Mesothelial cell of epicardium (in vitro differentiated cells): ENCODE data around the gene TMEM120B. TPM values are rescaled to one million over a fixed set of nuclear protein-coding genes. Genes with fewer than 3 reads are reported as not detected.

ENCODE experiments used
- DNase-seq, 2 experiments: peaks; one replicate each; pipeline ENCODE4 v3.0.0; 2021; ENCODE audit warnings: low spot score in 2 of 2; ENCODE audit not compliant: unreplicated experiment in 2 of 2
- H3K27ac Mint-ChIP-seq: 2 replicates; pipeline ENCODE4 v1.8.0; 2021; ENCODE audit warnings: mixed read lengths
- H3K27me3 Mint-ChIP-seq: 2 replicates; pipeline ENCODE4 v1.8.0; 2021; ENCODE audit warnings: low read depth, mixed read lengths
- H3K36me3 Mint-ChIP-seq: 2 replicates; pipeline ENCODE4 v1.8.0; 2021; ENCODE audit warnings: mixed read lengths
- H3K4me1 Mint-ChIP-seq: 2 replicates; pipeline ENCODE4 v1.8.0; 2021; ENCODE audit warnings: mixed read lengths
- H3K4me3 Mint-ChIP-seq: 2 replicates; pipeline ENCODE4 v1.8.0; 2021; ENCODE audit warnings: mild to moderate bottlenecking, moderate library complexity, mixed read lengths
- H3K9me3 Mint-ChIP-seq: 2 replicates; pipeline ENCODE4 v1.8.0; 2021; ENCODE audit warnings: mixed read lengths
- total RNA-seq: library from RNA; stranded (reverse); gene quantifications from 3 replicates; pipeline ENCODE4 v1.2.1, GENCODE V29; 2021
- TF ChIP-seq, protein P1 (sequence below): fragments of 200-600 bp; sonication (generic); IDR thresholded peaks from one replicate; pipeline ENCODE4 v1.5.0; 2021; ENCODE audit warnings: antibody characterized with exemption; ENCODE audit not compliant: unreplicated experiment

Gene TMEM120B
- total RNA-seq, 1 donor from 2014 or later: 22.4 TPM

DNA sequence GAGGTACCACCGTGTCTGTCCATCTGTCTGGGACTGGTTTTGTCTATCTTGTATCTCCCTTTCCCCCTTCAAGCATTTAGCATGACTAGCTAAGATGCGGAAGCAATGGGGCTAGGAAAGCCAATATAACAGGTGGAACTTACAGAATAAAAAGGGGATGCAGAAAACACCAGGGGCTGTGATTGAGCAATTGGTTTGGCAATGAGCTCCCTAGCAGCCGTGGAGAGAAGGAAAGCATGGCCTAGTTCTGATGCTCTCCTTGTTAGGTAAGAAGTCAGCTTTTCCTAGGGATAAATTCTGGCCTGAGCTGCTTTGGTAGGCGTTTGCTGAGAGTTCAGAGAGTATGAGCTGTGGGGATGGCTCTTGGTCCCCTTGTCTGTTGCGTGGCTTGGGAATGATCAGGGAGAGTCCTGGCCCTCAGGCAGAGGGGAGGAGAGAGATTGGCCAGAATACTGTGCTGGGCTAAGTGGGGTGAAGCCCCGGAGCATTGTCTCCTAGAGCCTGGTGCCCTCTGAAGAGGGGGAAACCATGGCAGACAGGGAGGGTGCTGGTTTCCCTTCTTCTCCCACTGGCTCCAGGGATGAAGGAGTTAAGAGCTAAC lies 98.4 kb downstream of the TMEM120B start:
- H3K27ac Mint-ChIP-seq: peak overlapping the region; percentile 20
- H3K9me3 Mint-ChIP-seq: no peaks in the 10 kb centered on the region

DNA sequence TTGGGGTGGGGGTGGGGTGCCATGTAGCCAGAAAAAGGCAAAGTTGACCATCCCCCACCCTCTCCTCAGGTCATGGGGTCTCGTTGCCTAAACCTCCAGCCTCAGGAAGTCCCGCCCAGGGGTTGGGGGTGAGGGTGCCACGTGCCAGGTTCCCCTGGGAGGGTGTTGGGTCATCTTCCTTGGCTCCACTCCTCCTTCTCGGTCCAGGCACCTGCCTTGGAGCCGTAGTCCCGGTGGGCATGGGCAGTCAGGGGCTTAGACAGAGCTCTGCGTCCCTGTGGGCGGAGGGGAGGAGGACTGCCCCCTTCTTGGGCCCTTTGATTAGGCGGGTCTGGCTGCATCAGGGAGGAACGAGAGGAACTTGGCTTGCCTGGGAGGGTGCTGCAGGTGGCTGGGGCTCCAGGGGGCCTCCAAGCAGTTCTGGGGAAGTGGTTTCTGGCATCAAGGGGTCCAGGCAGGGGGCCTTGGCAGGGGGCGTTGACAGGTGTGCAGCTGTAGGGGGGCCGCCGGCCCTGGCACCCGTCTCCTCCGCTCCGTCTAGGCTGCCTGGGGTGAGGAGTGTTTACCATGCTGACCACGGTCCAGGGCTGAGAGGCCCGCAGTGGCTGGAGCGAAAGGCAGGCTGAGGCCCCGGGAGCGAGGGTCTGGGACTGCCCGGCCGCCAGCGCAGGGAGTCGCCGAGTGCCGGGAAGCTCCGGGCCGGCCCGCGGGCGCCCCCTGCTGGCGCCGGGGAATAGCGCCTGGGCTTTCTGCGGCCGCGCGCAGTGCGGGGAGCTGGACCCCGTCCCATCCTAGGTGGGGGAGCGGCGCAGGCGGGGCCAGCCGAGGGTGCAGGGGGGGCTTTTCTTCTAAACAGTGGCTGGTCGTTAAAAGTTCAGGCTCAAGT lies 99.1 kb downstream of the TMEM120B start:
- Mint-ChIP-seq H3K27ac (peak overlapping the region; percentile 87), H3K4me1 (peaks cover 28% of the 10 kb centered on the region), H3K4me3 (peak overlapping the region; percentile 78), H3K27me3 (no peaks in the 10 kb centered on the region), H3K9me3 (no peaks in the 10 kb centered on the region), H3K36me3 (peaks cover 22% of the 10 kb centered on the region)
- TF ChIP-seq, protein P1, sequence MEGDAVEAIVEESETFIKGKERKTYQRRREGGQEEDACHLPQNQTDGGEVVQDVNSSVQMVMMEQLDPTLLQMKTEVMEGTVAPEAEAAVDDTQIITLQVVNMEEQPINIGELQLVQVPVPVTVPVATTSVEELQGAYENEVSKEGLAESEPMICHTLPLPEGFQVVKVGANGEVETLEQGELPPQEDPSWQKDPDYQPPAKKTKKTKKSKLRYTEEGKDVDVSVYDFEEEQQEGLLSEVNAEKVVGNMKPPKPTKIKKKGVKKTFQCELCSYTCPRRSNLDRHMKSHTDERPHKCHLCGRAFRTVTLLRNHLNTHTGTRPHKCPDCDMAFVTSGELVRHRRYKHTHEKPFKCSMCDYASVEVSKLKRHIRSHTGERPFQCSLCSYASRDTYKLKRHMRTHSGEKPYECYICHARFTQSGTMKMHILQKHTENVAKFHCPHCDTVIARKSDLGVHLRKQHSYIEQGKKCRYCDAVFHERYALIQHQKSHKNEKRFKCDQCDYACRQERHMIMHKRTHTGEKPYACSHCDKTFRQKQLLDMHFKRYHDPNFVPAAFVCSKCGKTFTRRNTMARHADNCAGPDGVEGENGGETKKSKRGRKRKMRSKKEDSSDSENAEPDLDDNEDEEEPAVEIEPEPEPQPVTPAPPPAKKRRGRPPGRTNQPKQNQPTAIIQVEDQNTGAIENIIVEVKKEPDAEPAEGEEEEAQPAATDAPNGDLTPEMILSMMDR: peak; percentile 99
- peak; percentile 77 to 90 for DNase-seq

More for the DNA sequence above, 98.4 kb downstream of the TMEM120B start:
- Mint-ChIP-seq H3K36me3 (peaks cover 17% of the 10 kb centered on the region), H3K4me3 (peak overlapping the region; percentile 78), H3K4me1 (peaks cover 35% of the 10 kb centered on the region), H3K27me3 (no peaks in the 10 kb centered on the region)
- TF ChIP-seq, protein P1: no peak
- no peak for DNase-seq

DNA sequence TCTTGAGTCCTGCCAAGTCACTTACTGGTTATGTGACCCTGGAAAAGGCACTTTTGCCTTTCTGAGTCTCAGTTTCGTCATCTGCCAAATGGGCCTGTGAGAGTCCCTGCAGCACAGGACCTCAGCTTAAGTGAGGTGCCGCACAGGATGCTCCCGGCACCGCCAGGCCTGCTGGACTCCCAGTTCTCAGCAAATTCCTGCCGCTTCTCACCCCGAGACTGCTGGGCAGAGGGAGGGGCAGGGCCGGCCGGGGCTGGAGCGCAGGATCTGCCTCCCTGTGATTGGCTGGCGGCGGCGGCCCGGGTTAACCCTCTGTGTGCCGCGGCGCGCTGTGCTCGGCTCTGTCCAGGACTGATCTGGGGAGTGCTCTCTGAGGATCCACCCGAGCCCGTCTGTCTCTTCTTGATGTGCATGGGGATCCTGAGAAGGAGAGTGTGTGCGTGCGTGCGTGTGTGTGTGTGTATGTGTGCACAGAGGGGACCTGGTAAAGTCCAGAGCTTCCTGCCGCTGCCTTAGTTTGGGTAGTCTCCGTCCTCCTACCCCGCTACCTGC lies 99.8 kb downstream of the TMEM120B start:
- no peaks in the 10 kb centered on the region for H3K27me3 Mint-ChIP-seq
- no peaks in the 10 kb centered on the region for H3K9me3 Mint-ChIP-seq
- peaks cover 26% of the 10 kb centered on the region for H3K4me1 Mint-ChIP-seq
- TF ChIP-seq, protein P1: peak; percentile 71
- H3K27ac Mint-ChIP-seq: peak overlapping the region; percentile 87
- peak in 1 of 2 experiments; percentile 80 for DNase-seq
- H3K4me3 Mint-ChIP-seq: peak overlapping the region; percentile 78
- H3K36me3 Mint-ChIP-seq: peaks cover 23% of the 10 kb centered on the region

DNA sequence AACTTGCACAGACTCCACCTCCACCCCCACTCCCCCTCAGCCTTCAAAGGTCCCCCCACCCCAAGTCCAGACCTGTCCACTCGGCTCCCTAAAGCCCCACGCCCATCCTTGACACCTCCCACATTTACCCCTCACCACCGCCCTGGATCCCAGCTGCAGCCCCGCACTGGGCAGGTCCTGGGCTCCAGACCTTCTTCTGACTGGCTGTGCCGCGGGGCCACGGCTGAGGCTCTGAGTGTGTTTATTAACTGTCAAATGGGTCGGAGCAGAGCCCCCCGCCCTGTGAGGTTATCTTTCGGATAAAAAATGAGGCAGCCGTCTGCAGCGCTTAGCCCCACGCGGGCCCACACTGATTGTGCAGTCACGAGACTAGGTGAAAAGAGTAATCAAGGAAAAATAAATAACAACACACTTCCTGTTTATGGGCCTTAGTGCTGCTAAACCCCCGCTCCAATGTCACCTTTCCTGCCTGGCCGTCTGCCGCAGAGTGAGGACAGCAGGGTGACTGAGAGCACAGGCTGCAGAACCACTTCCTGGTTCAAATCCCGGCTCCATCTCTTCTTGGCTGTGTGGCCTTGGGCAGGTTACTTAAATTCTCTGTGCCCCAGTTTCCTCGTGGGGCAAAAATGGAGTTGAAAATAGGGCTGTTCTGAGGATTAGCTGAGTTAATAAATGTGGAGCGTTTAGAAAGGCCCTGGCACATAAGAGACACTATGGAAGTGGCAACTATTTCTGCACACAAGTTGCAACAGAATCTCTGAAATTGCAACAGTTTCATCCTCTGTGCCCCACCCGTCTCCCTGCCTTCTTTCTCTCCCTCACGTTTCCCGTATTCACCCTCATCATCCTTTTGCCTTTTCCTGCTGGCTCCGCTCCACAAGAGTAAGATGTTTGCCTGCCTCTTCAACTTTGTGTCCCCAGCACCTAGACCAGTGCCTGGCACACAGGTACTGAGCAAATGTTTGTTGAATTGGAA lies 100.7 kb downstream of the TMEM120B start:
- Mint-ChIP-seq H3K36me3 (peaks cover 29% of the 10 kb centered on the region), H3K9me3 (no peaks in the 10 kb centered on the region), H3K4me1 (peaks cover 26% of the 10 kb centered on the region), H3K4me3 (peak overlapping the region; percentile 78), H3K27ac (peak overlapping the region; percentile 71), H3K27me3 (no peaks in the 10 kb centered on the region)
- TF ChIP-seq, protein P1: no peak
- DNase-seq: no peak

DNA sequence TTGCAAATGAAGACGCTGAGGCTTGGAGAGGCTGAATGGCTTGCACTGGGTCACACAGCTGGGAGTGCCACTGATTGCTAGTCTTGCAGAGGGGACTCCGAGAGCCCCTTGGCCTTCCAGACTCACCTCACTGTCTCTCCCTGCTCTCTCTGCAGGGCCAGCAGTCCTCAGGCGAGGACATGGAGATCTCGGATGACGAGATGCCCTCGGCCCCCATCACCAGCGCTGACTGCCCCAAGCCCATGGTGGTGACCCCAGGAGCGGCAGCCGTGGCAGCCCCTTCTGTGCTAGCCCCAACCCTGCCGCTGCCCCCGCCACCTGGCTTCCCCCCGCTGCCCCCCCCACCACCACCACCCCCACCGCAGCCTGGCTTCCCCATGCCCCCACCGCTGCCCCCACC lies 101.4 kb downstream of the TMEM120B start:
- Mint-ChIP-seq H3K4me1 (peaks cover 26% of the 10 kb centered on the region), H3K36me3 (peaks cover 24% of the 10 kb centered on the region), H3K9me3 (no peaks in the 10 kb centered on the region), H3K27ac (no peak overlapping the region), H3K27me3 (no peaks in the 10 kb centered on the region), H3K4me3 (no peak overlapping the region)
- TF ChIP-seq, protein P1: no peak
- DNase-seq: no peak
